Measurements from ENCODE around the gene PDZRN3.

GRCh38 chr3:73405853-73406252, 218.9 kb downstream of the PDZRN3 start:
- no peak for TF ChIP-seq CTCF (conservative IDR thresholded peaks at IDR 0.05)
- no peak for TF ChIP-seq EZH2 (IDR thresholded peaks at IDR 0.05; ENCODE audit: low read depth)

Data from PC-9 (cell line).